ENCODE results near the gene MCU. TPM values are rescaled to one million over a fixed set of nuclear protein-coding genes. Genes with fewer than 3 reads are reported as not detected.

MCU gene
- total and polyA plus RNA-seq, 2 of the 4 experiments (the other 2 are of a cell fraction) = 36.2 to 36.7 TPM

- H3K56ac ChIP-seq (ENCODE audit: extremely low read depth, insufficient read depth, low read length) = no peak overlapping the region
- H2BK120ac ChIP-seq (ENCODE audit: low read depth, low read length) = no peak overlapping the region
- H3K4me1 ChIP-seq (ENCODE audit: control insufficient read depth, insufficient read depth, low read length) = no peaks in the 10 kb centered on the region
- no peaks in the 10 kb centered on the region for H3K9me3 ChIP-seq (ENCODE audit: control insufficient read depth, insufficient read depth, low read length)
- no TSS peak for BruUV-seq (replicated peaks)
- no CpG with 5 or more reads among the region's 5 CpGs for WGBS, 2 experiments (ENCODE audit: extremely low coverage in 2 of 2, insufficient read length in 1 of 2)
- no peak overlapping the region for H2AK5ac ChIP-seq (ENCODE audit: low read depth, low read length)
- H2BK15ac ChIP-seq (ENCODE audit: low read depth, low read length) = no peak overlapping the region
- H3K4me2 ChIP-seq (ENCODE audit: low read depth, low read length) = no peak overlapping the region
- no peak overlapping the region for H3K23ac ChIP-seq (ENCODE audit: low read depth, low read length)
- H3K27me3 ChIP-seq (ENCODE audit: control insufficient read depth, insufficient read depth, low read length) = peaks cover 5% of the 10 kb centered on the region
- H4K91ac ChIP-seq (ENCODE audit: insufficient read depth, low read depth, low read length) = no peak overlapping the region
- H3K9ac ChIP-seq (ENCODE audit: low read depth, low read length) = no peak overlapping the region
- no peak overlapping the region for H3K14ac ChIP-seq (replicated peaks; ENCODE audit: low read depth, low read length)
- H2AK9ac ChIP-seq (replicated peaks; ENCODE audit: low read depth, low read length, poor library complexity) = no peak overlapping the region
- DNase-seq (no peak), ATAC-seq (ENCODE audit: low read depth) (no peak)
- dilution Hi-C loops (cut with HindIII; ENCODE audit: low sequenced_read_pairs, unreplicated experiment) (no loop called here), in situ Hi-C loops (cut with MboI; ENCODE audit: low sequenced_read_pairs) (no loop called here), intact Hi-C loops (cut with micrococcal nuclease) (no loop called here)
- H3K36me3 ChIP-seq (ENCODE audit: control insufficient read depth, insufficient read depth, low read length) = no peaks in the 10 kb centered on the region
- H3K79me1 ChIP-seq (ENCODE audit: low read depth in 1 of 2, low read length in 2 of 2) = no peaks in the 10 kb centered on the region
- H3K9me1 ChIP-seq (ENCODE audit: insufficient read depth, low read length) = no peaks in the 10 kb centered on the region
- H2AFZ ChIP-seq (replicated peaks; ENCODE audit: low read length, poor library complexity) = no peak overlapping the region
- no peak overlapping the region for H2BK5ac ChIP-seq (ENCODE audit: low read depth, low read length, poor library complexity, severe bottlenecking)
- H3K4ac ChIP-seq (ENCODE audit: low read depth, low read length) = no peak overlapping the region
- no peaks in the 10 kb centered on the region for H4K20me1 ChIP-seq (ENCODE audit: insufficient read depth, low read length)
- no peak overlapping the region for H3K4me3 ChIP-seq (ENCODE audit: insufficient read depth, low read depth, low read length)
- no peak overlapping the region for H4K8ac ChIP-seq (ENCODE audit: low read depth in 2 of 2, low read length in 2 of 2)
- no peak for TF ChIP-seq BHLHE40 (IDR thresholded peaks at IDR 0.05; ENCODE audit: low read depth, low read length)
- TF ChIP-seq MAZ (IDR thresholded peaks at IDR 0.05; ENCODE audit: borderline replicate concordance, low read depth, low read length) = no peak
- TF ChIP-seq NFE2L2 (IDR thresholded peaks at IDR 0.05; ENCODE audit: low read depth, low read length) = no peak
- no peak for TF ChIP-seq FOS (IDR thresholded peaks at IDR 0.05; ENCODE audit: low read depth, low read length)
- TF ChIP-seq SMC3 (IDR thresholded peaks at IDR 0.05; ENCODE audit: low read depth, low read length) = no peak
- TF ChIP-seq USF2 (IDR thresholded peaks at IDR 0.05; ENCODE audit: low read depth, low read length) = no peak
- TF ChIP-seq CHD1 (IDR thresholded peaks at IDR 0.05; ENCODE audit: low read depth, low read length) = no peak
- H3K18ac ChIP-seq (ENCODE audit: low read depth, low read length) = no peak overlapping the region
- H3K27ac ChIP-seq (ENCODE audit: insufficient read depth, low read length) = no peak overlapping the region
- ChIA-PET POLR2A (ENCODE audit: unreplicated experiment) (no interaction called here), CTCF (no interaction called here)
- H2BK20ac ChIP-seq (ENCODE audit: low read depth, low read length) = no peak overlapping the region
- no peak overlapping the region for H4K5ac ChIP-seq (ENCODE audit: low read depth, low read length)
These were observed 42.7 kb upstream of the MCU start for GRCh38 chr10:72649291-72649690.

All from IMR-90 (cell line).